Activated CD4-positive, alpha-beta memory T cell treated with anti-CD3 and anti-CD28 coated beads, Interleukin-2, amount 10 ng/mL, durations not matched to agents 7 days and 5 days (primary cell): Measurements from ENCODE around the gene WNT9B. TPM values are rescaled to one million over a fixed set of nuclear protein-coding genes. Genes with fewer than 3 reads are reported as not detected.

Experiments used
- CTCF ChIA-PET: fragments of 350-600 bp; sonication (Branson Sonifier 250); formaldehyde crosslinking; loops from one replicate; lab custom pipeline; 2021; ENCODE audit warnings: antibody characterized with exemption, inconsistent platforms; lab: Charles Lee
- POLR2A ChIA-PET: fragments of 350-600 bp; sonication (Branson Sonifier 250); formaldehyde crosslinking; loops from one replicate; lab custom pipeline; 2021; ENCODE audit warnings: antibody characterized with exemption; lab: Charles Lee
- DNase-seq: peaks from one replicate; pipeline ENCODE4 v3.0.0-alpha.2; 2020
- H3K27ac Mint-ChIP-seq: one replicate; pipeline ENCODE4 v1.8.0; 2021; ENCODE audit warnings: mild to moderate bottlenecking, mixed read lengths
- H3K27me3 Mint-ChIP-seq: one replicate; pipeline ENCODE4 v1.8.0; 2021; ENCODE audit warnings: mixed read lengths
- H3K36me3 Mint-ChIP-seq: one replicate; pipeline ENCODE4 v1.8.0; 2021; ENCODE audit warnings: low read depth, mixed read lengths
- H3K4me1 Mint-ChIP-seq: one replicate; pipeline ENCODE4 v1.8.0; 2021; ENCODE audit warnings: mixed read lengths
- H3K4me3 Mint-ChIP-seq: one replicate; pipeline ENCODE4 v1.8.0; 2021; ENCODE audit warnings: mild to moderate bottlenecking, mixed read lengths
- H3K9me3 Mint-ChIP-seq: one replicate; pipeline ENCODE4 v1.8.0; 2021; ENCODE audit warnings: mixed read lengths
- total RNA-seq, 2 experiments: library from RNA; stranded (reverse); gene quantifications; one replicate each; pipeline ENCODE4 v1.2.3, GENCODE V29; 2021

WNT9B gene
- total RNA-seq, 2 experiments from 2014 or later = not detected

DNA sequence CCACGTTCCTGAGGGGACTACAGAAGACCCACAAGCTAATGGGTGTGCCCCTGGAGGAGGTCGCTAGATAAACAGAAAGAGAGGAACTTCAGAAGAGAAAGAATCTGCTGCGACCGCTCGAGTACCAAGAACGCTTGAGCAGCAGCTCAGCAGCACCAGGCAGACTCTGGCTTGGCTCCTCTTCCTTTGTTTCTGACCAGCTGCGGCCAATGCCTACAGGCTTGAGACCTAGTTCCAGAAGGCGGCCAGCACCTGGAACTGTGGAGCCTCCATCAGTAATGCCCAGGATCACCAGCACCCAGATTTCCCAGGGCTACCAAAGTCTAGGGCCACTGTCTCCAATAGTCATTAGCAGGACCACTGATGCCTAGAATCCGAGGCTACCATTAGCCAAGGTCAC is 45.6 kb downstream of the WNT9B start:
- ChIA-PET POLR2A (no interaction called here), CTCF (no interaction called here)
- Mint-ChIP-seq H3K27me3 (peaks cover 15% of the 10 kb centered on the region), H3K4me1 (no peaks in the 10 kb centered on the region), H3K9me3 (no peaks in the 10 kb centered on the region), H3K27ac (no peak overlapping the region), H3K36me3 (no peaks in the 10 kb centered on the region), H3K4me3 (no peak overlapping the region)
- DNase-seq = no peak

DNA sequence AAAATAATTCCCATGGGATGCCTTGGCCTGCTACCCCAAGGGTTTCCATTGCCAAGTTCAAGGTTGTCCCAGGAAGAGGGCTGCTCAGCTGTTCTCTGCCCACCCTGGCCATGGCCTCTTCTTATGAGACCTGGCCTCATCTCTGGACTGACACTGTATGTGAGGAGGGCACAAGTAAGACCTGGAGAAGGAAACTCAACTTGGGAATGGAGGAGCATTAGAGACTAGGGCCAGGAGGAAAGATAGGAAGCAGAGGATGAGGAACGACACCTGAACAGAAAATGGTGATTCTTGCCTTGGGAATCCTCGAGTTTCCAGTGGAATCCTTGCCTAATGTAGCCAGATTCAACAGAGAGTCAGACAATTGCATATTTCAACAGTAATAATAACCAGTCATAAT is 47.0 kb downstream of the WNT9B start:
- no peak overlapping the region for H3K27ac Mint-ChIP-seq
- ChIA-PET POLR2A (no interaction called here), CTCF (no interaction called here)
- no peaks in the 10 kb centered on the region for H3K4me1 Mint-ChIP-seq
- H3K36me3 Mint-ChIP-seq = no peaks in the 10 kb centered on the region
- H3K4me3 Mint-ChIP-seq = no peak overlapping the region
- peaks cover 11% of the 10 kb centered on the region for H3K27me3 Mint-ChIP-seq
- no peaks in the 10 kb centered on the region for H3K9me3 Mint-ChIP-seq
- DNase-seq = no peak

DNA sequence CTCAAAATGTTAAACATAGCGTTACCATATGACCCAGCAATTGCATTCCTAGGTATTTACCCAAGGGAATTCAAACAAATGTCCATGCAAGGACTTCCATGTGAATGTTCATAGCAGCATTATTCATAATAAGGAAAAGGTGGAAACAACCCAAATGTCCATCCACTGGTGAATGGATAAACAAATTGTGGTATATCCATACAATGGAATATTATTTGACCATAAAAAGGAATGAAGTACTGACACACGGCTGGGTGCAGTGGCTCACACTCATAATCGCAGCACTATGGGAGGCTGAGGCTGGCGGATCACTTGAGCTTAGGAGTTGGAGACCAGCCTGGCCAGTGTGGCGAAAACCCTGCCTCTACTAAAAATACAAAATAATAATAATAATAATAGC is 47.5 kb downstream of the WNT9B start:
- Mint-ChIP-seq H3K4me3 (no peak overlapping the region), H3K36me3 (no peaks in the 10 kb centered on the region), H3K27ac (no peak overlapping the region), H3K4me1 (no peaks in the 10 kb centered on the region), H3K9me3 (no peaks in the 10 kb centered on the region), H3K27me3 (peaks cover 11% of the 10 kb centered on the region)
- no peak for DNase-seq
- POLR2A ChIA-PET = no interaction called here
- CTCF ChIA-PET = no interaction called here

DNA sequence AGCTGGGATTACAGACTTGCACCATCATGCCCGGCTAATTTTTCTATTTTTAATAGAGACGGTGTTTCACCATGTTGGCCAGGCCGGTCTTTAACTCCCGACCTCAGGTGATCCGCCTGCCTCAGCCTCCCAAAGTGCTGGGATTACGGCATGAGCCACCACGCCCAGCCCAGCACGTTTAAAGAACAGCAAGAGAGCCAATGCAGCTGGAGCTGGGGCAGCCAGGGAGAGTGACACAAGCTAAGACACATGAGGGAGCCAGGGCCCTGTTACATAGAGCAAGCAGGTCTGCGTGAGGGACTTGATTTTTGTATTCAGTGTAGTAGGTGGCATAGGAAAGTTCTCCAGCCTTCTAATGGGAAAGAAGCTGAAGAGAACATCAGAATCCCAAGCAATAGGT is 49.9 kb downstream of the WNT9B start:
- H3K4me1 Mint-ChIP-seq = peaks cover 9% of the 10 kb centered on the region
- H3K4me3 Mint-ChIP-seq = no peak overlapping the region
- H3K27me3 Mint-ChIP-seq = peaks cover 11% of the 10 kb centered on the region
- H3K27ac Mint-ChIP-seq = no peak overlapping the region
- no peaks in the 10 kb centered on the region for H3K9me3 Mint-ChIP-seq
- no peaks in the 10 kb centered on the region for H3K36me3 Mint-ChIP-seq
- DNase-seq = no peak
- CTCF ChIA-PET = interaction anchor here (0.8 to 0.9 kb wide), 2 partner anchors 15 to 59 kb away, joined by 3 read pairs; no protein-coding TSS in a partner anchor
- POLR2A ChIA-PET = no interaction called here

DNA sequence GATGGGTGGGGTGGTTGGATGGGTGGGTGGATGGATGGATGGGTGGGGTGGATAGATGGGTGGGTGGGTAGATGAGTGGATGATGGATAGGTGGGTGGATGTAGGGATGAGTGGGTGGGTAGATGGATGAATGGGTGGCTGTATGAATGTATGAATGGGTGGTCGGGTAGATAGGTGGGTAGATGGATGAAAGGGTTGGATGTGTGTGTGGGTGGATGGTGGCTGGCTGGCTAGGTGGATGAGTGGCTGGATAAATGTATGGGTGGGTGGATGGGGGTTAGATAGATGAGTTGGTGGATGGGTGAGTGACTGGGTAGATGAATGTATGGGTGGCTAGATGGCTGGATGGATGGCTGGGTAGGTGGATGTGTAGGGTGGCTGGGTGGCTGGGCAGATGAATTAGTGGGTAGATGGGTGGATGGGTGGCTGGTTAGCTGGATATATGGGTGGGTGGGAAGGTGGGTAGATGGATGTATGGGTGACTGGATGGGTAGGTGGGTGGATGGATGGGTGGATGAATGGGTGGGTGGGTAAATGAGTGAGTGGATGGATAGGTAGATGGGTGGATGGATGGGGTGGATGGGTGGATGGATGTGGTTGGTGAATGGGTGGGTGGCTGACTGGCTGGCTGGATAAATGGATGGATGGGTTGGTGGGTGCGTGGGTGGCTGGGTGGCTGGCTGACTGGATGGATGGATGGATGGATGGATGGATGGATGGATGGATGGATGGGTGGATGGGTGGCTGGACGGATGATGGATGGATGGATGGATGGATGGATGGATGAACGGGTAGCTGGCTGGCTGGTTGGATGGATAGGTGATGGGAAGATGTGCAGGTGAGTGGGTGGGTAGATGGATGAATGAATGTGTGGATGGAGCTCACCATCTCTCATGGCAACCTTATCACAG is 52.6 kb downstream of the WNT9B start:
- DNase-seq = no peak
- no peaks in the 10 kb centered on the region for H3K9me3 Mint-ChIP-seq
- no peak overlapping the region for H3K27ac Mint-ChIP-seq
- peaks cover 11% of the 10 kb centered on the region for H3K27me3 Mint-ChIP-seq
- H3K4me1 Mint-ChIP-seq = peaks cover 9% of the 10 kb centered on the region
- H3K4me3 Mint-ChIP-seq = no peak overlapping the region
- POLR2A ChIA-PET = no interaction called here
- H3K36me3 Mint-ChIP-seq = no peaks in the 10 kb centered on the region
- CTCF ChIA-PET = no interaction called here

DNA sequence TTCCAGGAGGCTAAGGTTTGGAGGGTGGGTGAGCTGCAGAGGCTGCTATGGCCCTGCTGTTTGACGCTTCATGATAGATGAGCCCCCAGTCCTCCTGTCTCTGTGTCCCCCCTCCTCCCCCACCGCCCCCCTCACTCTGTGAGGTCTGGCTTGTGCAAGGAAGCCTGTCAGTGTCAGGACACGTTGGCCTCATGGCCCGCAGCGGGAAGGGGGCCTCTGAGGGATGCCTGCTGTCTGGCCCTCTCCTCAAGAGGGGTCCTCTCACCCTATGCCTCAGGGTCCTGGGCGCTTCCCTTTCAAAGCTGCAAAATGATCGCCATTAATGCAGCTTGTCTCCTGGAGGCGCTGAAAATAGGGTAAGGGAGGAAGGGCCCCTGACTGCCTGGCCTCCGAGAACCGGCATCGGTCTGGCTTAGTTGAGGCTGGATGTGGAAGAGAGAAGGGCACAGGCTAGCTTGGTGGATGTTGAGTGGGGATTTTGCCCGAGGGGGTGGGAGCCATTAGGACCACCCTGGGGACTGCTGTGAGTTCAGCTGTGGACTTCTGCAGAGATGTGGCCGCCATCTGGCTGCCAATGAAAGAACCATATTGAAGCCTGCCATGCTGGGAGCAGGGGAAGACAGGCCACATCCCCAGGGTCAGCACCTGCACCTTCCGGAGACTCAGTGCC is 56.8 kb downstream of the WNT9B start:
- CTCF ChIA-PET = no interaction called here

DNA sequence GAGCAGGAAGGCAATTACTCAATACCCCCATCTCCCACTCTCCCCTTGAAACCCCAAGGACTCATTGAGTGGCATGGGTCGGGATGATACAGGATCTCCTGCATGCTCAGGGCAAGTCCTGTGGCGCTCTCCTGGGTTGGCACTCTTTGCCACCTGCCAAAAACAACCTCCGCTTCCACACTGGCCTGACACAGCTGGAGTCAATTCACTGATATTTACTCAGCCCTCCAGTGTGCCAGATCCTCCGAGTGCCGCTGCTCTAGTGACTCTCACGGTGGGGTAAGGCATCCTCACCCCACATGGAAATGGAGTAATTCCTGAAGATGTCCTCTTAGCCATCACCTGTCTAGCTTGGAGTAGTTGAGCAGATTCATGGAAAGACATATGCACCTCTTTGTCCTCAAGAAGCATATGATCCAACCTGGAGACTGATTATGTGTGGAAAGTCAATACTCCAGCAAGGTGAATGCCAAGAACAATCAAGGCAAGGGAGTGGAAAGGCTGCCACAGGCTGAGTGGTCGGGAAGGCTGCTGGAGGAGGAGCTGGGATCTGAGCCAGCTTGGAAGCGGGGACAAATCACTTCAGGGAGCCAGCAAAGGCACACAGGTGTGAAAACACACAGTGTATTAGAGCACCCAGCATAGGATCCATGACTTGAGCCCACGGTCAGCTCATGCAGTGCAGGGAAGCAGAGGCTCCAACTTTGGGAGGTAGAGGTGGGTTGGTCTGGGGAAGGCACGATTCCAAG is 59.0 kb downstream of the WNT9B start:
- H3K27ac Mint-ChIP-seq = no peak overlapping the region
- ChIA-PET POLR2A (no interaction called here), CTCF (no interaction called here)
- no peaks in the 10 kb centered on the region for H3K9me3 Mint-ChIP-seq
- no peaks in the 10 kb centered on the region for H3K36me3 Mint-ChIP-seq
- no peak for DNase-seq
- H3K4me3 Mint-ChIP-seq = no peak overlapping the region
- peaks cover 8% of the 10 kb centered on the region for H3K4me1 Mint-ChIP-seq
- H3K27me3 Mint-ChIP-seq = peaks cover 9% of the 10 kb centered on the region

More for the DNA sequence above, 56.8 kb downstream of the WNT9B start:
- POLR2A ChIA-PET = no interaction called here
- Mint-ChIP-seq H3K9me3 (no peaks in the 10 kb centered on the region), H3K4me3 (no peak overlapping the region), H3K27me3 (peaks cover 7% of the 10 kb centered on the region), H3K36me3 (no peaks in the 10 kb centered on the region), H3K27ac (no peak overlapping the region), H3K4me1 (peaks cover 9% of the 10 kb centered on the region)
- DNase-seq = no peak

DNA sequence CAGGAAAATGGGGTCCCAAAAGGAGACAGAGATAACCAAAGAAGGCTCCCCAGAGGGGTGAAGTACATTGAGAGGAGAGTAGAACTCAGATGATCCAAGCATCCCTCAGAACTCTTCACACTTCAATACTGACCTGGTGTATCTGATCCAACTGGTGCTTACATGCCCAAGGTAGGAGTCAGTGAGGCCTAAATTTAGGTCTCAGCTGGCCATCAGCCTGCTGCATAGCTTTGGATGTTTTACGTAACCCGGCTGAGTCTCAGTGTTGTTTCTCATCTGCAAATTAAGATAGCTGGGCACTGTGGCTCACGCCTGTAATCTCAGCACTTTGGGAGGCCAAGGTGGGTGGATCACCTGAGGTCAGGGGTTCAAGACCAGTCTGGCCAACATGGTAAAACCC is 59.9 kb downstream of the WNT9B start:
- CTCF ChIA-PET = no interaction called here

DNA sequence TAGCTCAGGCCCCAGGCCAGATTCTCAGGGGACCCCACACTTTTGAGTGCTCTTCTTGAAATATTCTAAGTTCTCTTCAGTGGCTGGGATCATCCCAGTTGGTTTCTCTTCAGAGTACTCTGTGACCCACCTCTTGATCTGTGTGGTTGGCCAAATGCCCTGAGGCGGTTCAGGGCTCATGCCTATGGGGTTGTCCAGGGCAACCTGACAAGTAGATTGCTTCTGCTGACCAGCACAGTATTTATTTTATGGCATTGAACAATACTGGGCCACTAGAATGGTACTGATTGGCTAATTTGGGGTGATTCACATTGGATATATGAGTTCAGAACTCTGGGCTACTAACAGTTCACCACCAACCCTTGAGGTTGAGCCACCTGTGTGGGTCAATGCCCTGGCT is 64.2 kb downstream of the WNT9B start:
- Mint-ChIP-seq H3K4me1 (no peaks in the 10 kb centered on the region), H3K9me3 (no peaks in the 10 kb centered on the region), H3K4me3 (no peak overlapping the region), H3K27ac (no peak overlapping the region), H3K27me3 (peaks cover 4% of the 10 kb centered on the region), H3K36me3 (no peaks in the 10 kb centered on the region)
- POLR2A ChIA-PET = no interaction called here
- CTCF ChIA-PET = no interaction called here
- no peak for DNase-seq

More for the DNA sequence above, 59.9 kb downstream of the WNT9B start:
- peaks cover 9% of the 10 kb centered on the region for H3K27me3 Mint-ChIP-seq
- POLR2A ChIA-PET = no interaction called here
- no peak for DNase-seq
- H3K4me1 Mint-ChIP-seq = no peaks in the 10 kb centered on the region
- no peak overlapping the region for H3K4me3 Mint-ChIP-seq
- H3K9me3 Mint-ChIP-seq = no peaks in the 10 kb centered on the region
- no peaks in the 10 kb centered on the region for H3K36me3 Mint-ChIP-seq
- no peak overlapping the region for H3K27ac Mint-ChIP-seq

DNA sequence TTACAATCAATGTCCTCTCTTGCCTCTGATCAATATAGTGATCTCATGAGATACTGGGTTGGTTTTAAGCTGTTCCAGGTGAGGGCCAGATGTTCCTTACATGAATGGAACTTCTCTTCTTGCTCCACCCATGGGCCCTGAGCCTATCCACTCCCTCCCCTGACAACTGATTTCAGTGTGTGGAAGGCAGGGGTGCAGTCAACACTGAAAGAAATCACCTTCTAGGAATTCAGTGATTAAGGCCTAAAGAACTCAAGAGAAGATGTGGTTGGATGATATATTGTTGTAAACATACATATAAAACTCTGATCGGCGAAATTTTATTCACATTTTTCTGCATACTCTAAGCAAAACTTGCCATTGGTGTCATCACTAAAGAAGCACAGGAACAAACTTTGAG is 64.8 kb downstream of the WNT9B start:
- Mint-ChIP-seq H3K36me3 (no peaks in the 10 kb centered on the region), H3K4me1 (no peaks in the 10 kb centered on the region), H3K9me3 (no peaks in the 10 kb centered on the region), H3K4me3 (no peak overlapping the region), H3K27me3 (peaks cover 1% of the 10 kb centered on the region), H3K27ac (no peak overlapping the region)
- no peak for DNase-seq
- CTCF ChIA-PET = no interaction called here
- POLR2A ChIA-PET = no interaction called here

DNA sequence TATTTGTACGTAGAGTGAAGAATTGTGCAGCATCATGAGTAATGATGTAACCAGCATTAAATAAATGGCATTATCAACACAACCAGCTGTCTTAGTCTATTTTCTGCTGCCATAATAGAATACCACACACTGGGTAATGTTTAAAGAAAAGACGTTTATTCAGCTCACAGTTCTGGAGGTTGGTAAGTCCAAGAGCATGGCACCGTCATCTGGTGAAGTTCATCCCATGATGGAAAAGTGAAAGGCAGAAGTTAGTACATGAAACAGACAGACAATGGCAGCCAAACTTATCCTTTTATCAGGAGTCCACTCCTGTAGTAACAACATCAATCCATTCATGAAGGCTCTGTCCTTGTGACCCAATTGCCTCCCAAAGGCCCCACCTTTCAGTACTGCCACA is 65.2 kb downstream of the WNT9B start:
- Mint-ChIP-seq H3K4me1 (peaks cover under 1% of the 10 kb centered on the region), H3K9me3 (no peaks in the 10 kb centered on the region), H3K27me3 (peaks cover 1% of the 10 kb centered on the region), H3K27ac (no peak overlapping the region), H3K4me3 (no peak overlapping the region), H3K36me3 (no peaks in the 10 kb centered on the region)
- DNase-seq = no peak
- CTCF ChIA-PET = no interaction called here
- POLR2A ChIA-PET = no interaction called here

DNA sequence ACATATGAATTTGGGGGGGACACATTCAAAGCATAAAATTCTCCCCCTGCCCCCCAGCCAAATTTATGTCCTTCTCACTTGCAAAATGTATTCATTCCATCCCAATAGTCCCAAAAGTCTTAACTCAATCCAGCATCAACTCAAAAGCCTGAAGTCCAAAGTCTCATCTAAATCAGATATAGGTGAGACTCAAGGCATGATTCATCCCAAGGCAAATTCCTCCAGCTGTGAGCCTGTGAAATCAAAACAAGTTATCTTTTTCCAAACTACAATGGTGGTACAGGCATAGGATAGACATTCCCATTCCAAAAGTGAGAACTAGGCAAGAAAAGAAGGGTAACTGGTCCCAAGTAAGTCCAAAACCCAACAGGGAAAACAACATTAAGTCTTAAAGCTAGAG is 65.7 kb downstream of the WNT9B start:
- no peak for DNase-seq
- peaks cover 5% of the 10 kb centered on the region for H3K4me1 Mint-ChIP-seq
- no peaks in the 10 kb centered on the region for H3K36me3 Mint-ChIP-seq
- no peak overlapping the region for H3K4me3 Mint-ChIP-seq
- ChIA-PET CTCF (no interaction called here), POLR2A (no interaction called here)
- no peak overlapping the region for H3K27ac Mint-ChIP-seq
- no peaks in the 10 kb centered on the region for H3K9me3 Mint-ChIP-seq
- H3K27me3 Mint-ChIP-seq = peaks cover 1% of the 10 kb centered on the region

DNA sequence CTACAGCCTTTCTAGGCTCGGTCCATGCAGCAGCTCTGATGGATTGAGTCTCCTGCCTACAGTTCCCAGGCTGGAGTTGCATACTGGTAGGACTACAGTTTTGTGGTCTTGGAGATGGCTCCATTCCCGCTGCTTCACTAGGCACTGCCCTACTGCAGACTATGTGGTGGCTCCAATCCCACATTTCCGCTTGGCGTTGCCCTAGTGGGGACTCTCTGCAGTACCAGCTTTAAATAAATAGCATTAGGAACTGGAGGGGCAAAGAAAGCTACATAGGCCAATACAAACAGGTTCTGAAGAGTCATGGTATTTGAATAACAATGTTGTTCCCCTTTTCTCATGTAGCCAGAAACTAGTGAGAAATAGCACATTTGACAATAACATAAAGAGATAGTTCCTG is 66.1 kb downstream of the WNT9B start:
- H3K36me3 Mint-ChIP-seq = no peaks in the 10 kb centered on the region
- CTCF ChIA-PET = no interaction called here

More for the DNA sequence above, 66.1 kb downstream of the WNT9B start:
- POLR2A ChIA-PET = no interaction called here
- Mint-ChIP-seq H3K4me1 (peaks cover 7% of the 10 kb centered on the region), H3K4me3 (no peak overlapping the region), H3K27me3 (peaks cover 1% of the 10 kb centered on the region), H3K27ac (no peak overlapping the region), H3K9me3 (no peaks in the 10 kb centered on the region)
- no peak for DNase-seq
